Hepatic stellate cell (primary cell): ENCODE measurements around the gene TMEM109.

Source experiments
- DNase-seq: peaks from one replicate; pipeline ENCODE4 v3.0.0; 2011; ENCODE audit warnings: low spot score

Gene TMEM109, protein sequence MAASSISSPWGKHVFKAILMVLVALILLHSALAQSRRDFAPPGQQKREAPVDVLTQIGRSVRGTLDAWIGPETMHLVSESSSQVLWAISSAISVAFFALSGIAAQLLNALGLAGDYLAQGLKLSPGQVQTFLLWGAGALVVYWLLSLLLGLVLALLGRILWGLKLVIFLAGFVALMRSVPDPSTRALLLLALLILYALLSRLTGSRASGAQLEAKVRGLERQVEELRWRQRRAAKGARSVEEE

DNA sequence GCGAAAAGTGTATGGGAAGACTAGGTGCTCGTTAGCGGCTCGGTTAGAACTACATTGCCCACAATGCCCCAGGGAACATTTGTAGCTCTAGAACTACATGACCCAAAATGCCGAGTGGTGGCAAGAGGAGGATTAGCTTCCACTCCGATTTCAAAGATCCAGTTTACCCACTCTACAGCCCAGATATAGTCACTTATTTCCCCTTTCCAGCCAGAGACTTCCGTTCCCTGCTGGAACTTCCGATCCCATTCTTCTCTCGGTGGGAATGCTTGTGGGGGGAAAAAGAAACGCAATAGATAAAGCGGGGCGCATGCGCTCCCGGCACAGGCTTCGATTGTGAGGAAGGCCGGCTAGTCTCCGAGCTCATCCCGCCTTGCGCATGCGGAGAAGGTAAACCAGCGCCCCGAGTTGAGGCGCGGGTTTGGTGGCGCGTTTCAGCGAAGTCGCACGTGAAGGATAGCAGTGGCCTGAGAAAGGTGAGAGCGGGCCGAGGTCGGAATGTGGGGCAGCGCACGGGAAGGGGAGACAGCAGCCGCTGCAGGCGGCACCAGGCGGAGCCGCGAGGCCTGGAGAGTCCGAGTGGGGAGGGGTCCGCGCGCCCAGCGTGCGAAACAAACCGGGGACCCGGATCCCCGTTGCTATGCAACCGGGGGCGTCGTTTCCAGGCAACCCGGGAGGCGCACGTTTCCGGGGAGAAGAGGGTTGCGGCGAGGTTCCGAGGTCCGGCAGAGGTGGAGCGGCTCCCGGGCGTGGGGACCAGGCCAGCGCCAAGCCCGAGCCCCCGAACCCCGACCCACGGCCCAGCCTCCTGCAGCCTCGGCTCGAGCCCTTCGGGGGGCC lies at the start of gene TMEM109:
TSS of gene TMEM109 (plus strand) at position 366 of the 840 bp plus-strand sequence. CDS start 5,536 bp downstream, outside the sequence.
- DNase-seq = peak; percentile 96

GRCh38 chr11:60864856-60865513 lies 49.0 kb upstream of the TMEM109 start:
- DNase-seq = no peak

GRCh38 chr11:60866911-60867870 lies 46.8 kb upstream of the TMEM109 start, which contains the start of gene ZP1:
ZP1 (plus strand) TSS chr11:60867542; CDS start chr11:60867562, 20 bp downstream.
- no peak for DNase-seq

DNA sequence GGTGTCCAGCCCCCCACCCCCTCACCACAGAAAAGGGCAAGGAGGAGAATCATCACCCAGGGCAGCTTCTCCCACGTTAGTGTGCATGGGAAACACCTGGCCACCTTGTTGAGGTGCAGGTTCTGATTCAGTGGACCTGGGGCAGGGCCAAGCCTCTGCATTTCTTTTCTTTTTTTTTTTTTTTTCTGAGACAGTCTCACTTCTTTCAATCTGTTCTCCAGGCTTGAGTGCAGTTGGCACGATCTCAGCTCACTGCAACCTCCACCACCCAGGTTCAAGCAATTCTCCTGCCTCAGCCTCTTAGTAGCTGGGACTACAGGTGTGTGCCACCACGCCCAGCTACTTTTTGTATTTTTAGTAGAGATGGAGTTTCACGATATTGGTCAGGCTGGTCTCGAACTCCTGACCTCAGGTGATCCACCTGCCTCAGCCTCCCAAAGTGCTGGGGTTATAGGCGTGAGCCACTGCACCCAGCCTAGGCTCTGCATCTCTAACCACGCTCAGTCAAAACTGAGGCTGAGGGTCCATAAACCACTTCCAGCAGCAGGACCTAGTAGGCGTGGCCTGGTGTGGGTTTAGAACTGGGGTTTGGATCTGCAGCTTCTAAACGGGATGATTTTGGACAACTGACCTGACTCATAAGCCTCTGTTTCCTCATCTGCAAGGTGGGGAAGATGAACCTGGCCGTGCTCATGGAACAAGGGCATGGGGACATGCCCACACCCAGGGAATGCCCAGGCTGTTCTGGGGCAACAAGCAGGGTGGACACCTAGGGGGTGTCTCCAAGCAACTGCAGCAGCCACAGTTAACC lies 45.9 kb upstream of the TMEM109 start:
- no peak for DNase-seq

- DNase-seq = no peak
These were observed 45.1 kb upstream of the TMEM109 start for GRCh38 chr11:60868682-60869450.

DNA sequence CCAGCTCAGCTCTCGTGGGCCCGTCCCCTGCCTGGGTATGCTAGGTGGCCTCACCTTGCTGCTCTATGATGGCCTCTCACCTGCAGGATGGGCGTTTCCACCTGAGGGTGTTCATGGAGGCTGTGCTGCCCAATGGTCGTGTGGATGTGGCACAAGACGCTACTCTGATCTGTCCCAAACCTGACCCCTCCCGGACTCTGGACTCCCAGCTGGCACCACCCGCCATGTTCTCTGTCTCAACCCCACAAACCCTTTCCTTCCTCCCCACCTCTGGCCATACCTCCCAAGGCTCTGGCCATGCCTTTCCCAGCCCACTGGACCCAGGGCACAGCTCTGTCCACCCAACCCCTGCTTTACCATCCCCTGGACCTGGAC lies 44.5 kb upstream of the TMEM109 start:
- DNase-seq = no peak

- DNase-seq = no peak
These were observed 43.7 kb upstream of the TMEM109 start for GRCh38 chr11:60870276-60870675.

DNA sequence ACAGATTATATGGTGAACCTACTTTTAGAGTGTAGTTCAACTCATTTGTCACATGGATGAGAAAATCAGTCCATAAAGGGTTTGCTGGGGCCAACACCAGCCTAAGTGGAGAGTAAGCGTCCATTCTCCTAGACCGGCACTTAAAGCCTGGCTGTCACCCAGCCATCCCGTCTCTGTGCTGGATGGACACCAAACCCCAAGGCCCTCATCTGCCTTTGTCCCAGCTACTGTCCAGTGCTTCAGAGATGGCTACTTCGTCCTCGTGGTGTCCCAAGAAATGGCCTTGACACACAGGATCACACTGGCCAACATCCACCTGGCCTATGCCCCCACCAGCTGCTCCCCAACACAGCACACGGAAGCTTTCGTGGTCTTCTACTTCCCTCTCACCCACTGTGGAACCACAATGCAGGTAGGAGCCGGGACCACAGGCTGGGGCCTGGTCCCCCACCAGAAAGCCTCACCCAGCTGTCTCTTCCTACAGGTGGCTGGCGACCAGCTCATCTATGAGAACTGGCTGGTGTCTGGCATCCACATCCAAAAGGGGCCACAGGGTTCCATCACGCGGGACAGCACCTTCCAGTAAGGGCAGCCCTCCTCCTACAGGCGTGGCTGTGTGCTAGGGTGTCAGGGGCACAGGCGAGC lies 43.1 kb upstream of the TMEM109 start:
- no peak for DNase-seq

- DNase-seq = no peak
These were observed 42.4 kb upstream of the TMEM109 start for GRCh38 chr11:60871378-60872061.

DNA sequence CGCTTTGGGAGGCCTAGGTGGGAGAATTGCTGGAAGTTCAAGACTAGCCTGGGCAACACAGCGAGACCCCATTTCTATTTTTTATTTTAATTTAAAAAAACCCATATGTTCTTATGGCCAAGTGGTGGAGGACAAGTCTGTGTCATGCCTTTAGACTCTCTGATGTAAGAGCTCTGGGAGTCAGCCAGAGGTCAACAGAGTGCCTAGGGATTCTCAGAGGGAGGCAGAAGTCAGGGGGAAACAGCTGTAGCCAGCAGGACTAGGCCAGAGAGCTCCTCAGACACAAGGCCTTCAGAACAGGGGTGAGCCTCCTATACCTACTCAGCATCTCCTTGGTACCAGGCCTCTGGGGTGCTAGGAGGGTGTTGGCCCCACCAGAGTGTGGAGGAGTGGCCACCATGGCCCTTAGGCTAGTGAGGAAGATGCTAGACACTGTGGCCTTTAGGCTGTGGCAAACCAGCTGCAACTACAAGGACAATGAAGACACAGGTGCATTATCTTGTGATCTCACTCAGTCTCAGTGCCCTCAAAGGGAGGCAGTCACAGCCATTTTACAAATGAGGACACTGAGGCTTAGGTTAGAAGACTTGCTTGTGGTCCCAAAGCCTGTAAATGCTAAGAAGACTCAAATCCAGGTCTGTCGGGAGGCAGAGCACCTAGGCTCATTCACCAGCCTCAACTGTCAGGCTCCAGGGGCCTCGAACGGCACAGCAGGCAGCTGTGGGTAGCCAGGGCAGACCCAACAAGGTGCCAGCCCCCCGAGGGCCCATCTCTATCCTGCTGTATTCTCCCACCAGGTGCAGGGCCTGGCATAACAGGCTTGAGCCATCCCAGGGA lies 41.6 kb upstream of the TMEM109 start:
- DNase-seq = no peak

DNA sequence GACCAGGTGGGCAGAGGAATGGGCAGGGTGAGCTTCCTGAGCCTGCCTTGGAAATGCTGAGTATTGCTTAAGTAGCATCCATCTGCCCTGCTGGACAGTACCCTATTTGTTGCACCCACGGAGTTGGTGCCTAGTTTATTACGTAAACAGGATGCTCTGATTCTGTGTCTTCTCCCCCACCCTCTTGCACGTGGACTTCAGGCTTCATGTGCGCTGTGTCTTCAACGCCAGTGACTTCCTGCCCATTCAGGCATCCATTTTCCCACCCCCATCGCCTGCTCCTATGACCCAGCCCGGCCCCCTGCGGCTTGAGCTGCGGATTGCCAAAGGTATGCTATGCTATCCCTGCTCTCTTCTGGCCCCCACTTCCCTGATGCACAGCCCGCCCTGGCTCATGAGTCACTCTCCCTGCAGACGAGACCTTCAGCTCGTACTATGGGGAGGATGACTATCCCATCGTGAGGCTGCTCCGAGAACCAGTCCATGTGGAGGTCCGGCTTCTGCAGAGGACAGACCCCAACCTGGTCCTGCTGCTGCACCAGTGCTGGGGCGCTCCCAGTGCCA lies 40.9 kb upstream of the TMEM109 start:
- DNase-seq = peak; percentile 78

DNA sequence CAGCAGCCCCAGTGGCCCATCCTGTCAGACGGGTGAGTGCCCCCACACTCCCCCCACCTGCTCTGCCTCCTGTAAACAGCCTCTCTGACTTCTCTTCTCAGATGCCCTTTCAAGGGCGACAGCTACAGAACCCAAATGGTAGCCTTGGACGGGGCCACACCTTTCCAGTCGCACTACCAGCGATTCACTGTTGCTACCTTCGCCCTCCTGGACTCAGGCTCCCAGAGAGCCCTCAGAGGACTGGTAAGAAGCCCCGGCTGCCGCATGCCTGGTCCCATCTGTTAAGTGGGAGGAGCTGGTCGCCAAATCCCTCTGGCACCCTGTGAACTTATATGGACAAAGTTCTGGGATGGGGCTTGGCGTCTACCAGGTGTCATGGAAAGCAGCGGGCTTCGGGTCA lies 40.4 kb upstream of the TMEM109 start:
- no peak for DNase-seq

GRCh38 chr11:60874421-60875365 lies 39.3 kb upstream of the TMEM109 start:
- DNase-seq = no peak

GRCh38 chr11:60875366-60876167 lies 38.4 kb upstream of the TMEM109 start:
- no peak for DNase-seq

GRCh38 chr11:60876168-60876485 lies 37.8 kb upstream of the TMEM109 start:
- no peak for DNase-seq
